Osteoblast (primary cell): ENCODE results near the gene NADSYN1. TPM values are rescaled to one million over a fixed set of nuclear protein-coding genes. Genes with fewer than 3 reads are reported as not detected.

ENCODE experiments used
- DNase-seq: peaks from one replicate; pipeline ENCODE4 v3.0.0; 2011; ENCODE audit warnings: low spot score, mixed read lengths; ENCODE audit not compliant: insufficient read length; ENCODE audit errors: missing footprints
- H2AFZ ChIP-seq: 2 replicates; pipeline ENCODE4 v1.6.0; 2011; ENCODE audit warnings: mild to moderate bottlenecking, low read length
- H3K27ac ChIP-seq: 2 replicates; pipeline ENCODE4 v1.5.1; 2011; ENCODE audit warnings: mild to moderate bottlenecking, low read depth, low read length, moderate library complexity
- H3K27me3 ChIP-seq: 2 replicates; pipeline ENCODE4 v1.6.0; 2012; ENCODE audit warnings: mild to moderate bottlenecking, control low read depth, inconsistent platforms, low read length, moderate library complexity; ENCODE audit not compliant: insufficient read depth
- H3K36me3 ChIP-seq: 2 replicates; pipeline ENCODE4 v1.5.1; 2011; ENCODE audit warnings: mild to moderate bottlenecking, low read length, control low read depth, moderate library complexity; ENCODE audit not compliant: insufficient read depth
- H3K4me1 ChIP-seq: 2 replicates; pipeline ENCODE4 v1.5.1; 2011; ENCODE audit warnings: mild to moderate bottlenecking, low read length, control low read depth, moderate library complexity; ENCODE audit not compliant: insufficient read depth
- H3K4me2 ChIP-seq: 2 replicates; pipeline ENCODE4 v1.6.0; 2011; ENCODE audit warnings: mild to moderate bottlenecking, low read length; ENCODE audit not compliant: insufficient read depth
- H3K4me3 ChIP-seq: fragments of 200-600 bp; sonication (generic); 3 replicates; pipeline ENCODE4 v1.5.1; 2012; ENCODE audit warnings: mild to moderate bottlenecking, low read length, inconsistent platforms; ENCODE audit not compliant: insufficient read depth
- H3K79me2 ChIP-seq: 2 replicates; pipeline ENCODE4 v1.6.0; 2012; ENCODE audit warnings: mild to moderate bottlenecking, low read length, control low read depth, inconsistent platforms; ENCODE audit not compliant: insufficient read depth
- H3K9me3 ChIP-seq: 2 replicates; pipeline ENCODE4 v1.5.1; 2011; ENCODE audit warnings: low read depth, low read length, control low read depth
- H4K20me1 ChIP-seq: 2 replicates; pipeline ENCODE4 v1.6.0; 2012; ENCODE audit warnings: mild to moderate bottlenecking, low read length, control low read depth; ENCODE audit not compliant: insufficient read depth
- total RNA-seq: library from RNA; depleted of rRNA; stranded (reverse); fragments of >200 nt; gene quantifications from 2 replicates; pipeline ENCODE4 v1.2.3, GENCODE V29; 2012
- TF ChIP-seq, protein P1 (sequence below): IDR thresholded peaks from 2 replicates; pipeline ENCODE4 v1.5.1; 2011; ENCODE audit warnings: mild to moderate bottlenecking, low read depth, low read length, moderate library complexity; ENCODE audit errors: extremely low read depth

The NADSYN1 gene
- total RNA-seq, 1 donor: 81.1 TPM

DNA sequence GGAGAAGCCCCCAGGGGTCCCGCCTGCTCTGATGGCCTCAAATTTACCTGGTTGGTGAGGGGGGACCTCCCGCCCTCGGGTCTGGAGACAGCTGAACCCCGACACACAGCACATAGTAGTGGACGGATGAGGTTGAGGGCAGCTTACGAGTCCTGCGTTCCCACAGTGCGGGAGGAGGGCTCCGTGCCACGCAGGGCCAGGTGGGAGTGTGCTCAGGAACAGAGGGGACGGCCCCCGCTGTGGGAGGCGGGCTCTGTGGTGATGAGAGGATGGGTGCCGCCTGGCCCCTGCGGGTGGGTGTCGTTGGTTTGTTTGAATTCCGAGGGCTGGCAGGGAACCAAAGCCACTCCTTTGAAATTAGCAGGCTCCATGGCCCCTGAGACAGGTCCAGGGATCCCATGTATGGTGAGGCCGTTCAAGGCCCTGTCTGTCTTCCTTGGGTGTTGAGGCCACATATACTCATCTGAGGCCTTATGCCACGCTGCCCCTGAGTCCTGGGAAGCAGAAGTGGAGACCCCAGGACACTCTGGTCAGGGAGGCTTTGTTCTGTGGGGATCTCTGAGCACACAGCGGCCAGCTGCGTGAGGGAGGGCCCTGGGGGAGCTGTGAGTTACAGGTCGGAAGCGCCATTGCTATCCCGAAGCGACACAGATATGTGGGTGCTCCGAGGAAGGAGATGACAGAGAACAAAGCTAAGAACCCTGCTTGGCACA, 21.9 kb downstream of the NADSYN1 start:
- Histone ChIP-seq H4K20me1 (no peaks in the 10 kb centered on the region), H3K4me2 (no peak overlapping the region), H3K4me1 (no peaks in the 10 kb centered on the region), H3K79me2 (no peaks in the 10 kb centered on the region), H3K36me3 (peaks cover 37% of the 10 kb centered on the region), H3K27ac (no peak overlapping the region), H3K27me3 (no peaks in the 10 kb centered on the region), H3K4me3 (no peak overlapping the region), H2AFZ (no peak overlapping the region), H3K9me3 (no peaks in the 10 kb centered on the region)
- DNase-seq: no peak
- TF ChIP-seq, protein P1, sequence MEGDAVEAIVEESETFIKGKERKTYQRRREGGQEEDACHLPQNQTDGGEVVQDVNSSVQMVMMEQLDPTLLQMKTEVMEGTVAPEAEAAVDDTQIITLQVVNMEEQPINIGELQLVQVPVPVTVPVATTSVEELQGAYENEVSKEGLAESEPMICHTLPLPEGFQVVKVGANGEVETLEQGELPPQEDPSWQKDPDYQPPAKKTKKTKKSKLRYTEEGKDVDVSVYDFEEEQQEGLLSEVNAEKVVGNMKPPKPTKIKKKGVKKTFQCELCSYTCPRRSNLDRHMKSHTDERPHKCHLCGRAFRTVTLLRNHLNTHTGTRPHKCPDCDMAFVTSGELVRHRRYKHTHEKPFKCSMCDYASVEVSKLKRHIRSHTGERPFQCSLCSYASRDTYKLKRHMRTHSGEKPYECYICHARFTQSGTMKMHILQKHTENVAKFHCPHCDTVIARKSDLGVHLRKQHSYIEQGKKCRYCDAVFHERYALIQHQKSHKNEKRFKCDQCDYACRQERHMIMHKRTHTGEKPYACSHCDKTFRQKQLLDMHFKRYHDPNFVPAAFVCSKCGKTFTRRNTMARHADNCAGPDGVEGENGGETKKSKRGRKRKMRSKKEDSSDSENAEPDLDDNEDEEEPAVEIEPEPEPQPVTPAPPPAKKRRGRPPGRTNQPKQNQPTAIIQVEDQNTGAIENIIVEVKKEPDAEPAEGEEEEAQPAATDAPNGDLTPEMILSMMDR: no peak

DNA sequence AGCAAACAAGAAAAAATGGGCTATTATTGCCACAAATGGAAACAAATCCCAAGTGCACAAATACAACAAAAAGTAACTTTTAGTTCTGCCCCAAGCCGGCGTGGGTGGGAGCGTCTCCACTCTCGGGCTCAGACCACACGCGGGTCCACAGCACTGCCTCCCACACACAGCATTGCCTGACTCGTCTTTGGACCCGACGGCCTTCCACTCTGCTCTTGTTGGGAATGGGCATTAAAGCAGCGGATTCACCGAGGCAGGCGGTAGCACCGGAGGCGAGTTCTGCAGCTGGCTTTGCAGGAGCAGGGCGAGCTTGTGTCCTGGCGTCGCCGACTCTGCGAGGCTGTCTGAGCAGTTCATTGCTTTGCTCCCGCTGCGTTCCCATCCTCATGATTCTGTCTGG, 23.0 kb downstream of the NADSYN1 start:
- TF ChIP-seq, protein P1: no peak
- H2AFZ ChIP-seq: no peak overlapping the region
- no peak overlapping the region for H3K27ac ChIP-seq

GRCh38 chr11:71476926-71477640, 24.1 kb downstream of the NADSYN1 start:
- DNase-seq: no peak
- no peak overlapping the region for H3K27ac ChIP-seq

More for the DNA sequence above, 23.0 kb downstream of the NADSYN1 start:
- DNase-seq: no peak
- H3K4me2 ChIP-seq: no peak overlapping the region
- no peaks in the 10 kb centered on the region for H4K20me1 ChIP-seq
- H3K4me3 ChIP-seq: no peak overlapping the region
- H3K27me3 ChIP-seq: no peaks in the 10 kb centered on the region
- H3K4me1 ChIP-seq: no peaks in the 10 kb centered on the region
- H3K36me3 ChIP-seq: peaks cover 39% of the 10 kb centered on the region
- no peaks in the 10 kb centered on the region for H3K79me2 ChIP-seq
- H3K9me3 ChIP-seq: no peaks in the 10 kb centered on the region

More at GRCh38 chr11:71476926-71477640, 24.1 kb downstream of the NADSYN1 start:
- Histone ChIP-seq H2AFZ (no peak overlapping the region), H3K4me1 (no peaks in the 10 kb centered on the region), H3K27me3 (no peaks in the 10 kb centered on the region), H3K36me3 (peaks cover 38% of the 10 kb centered on the region), H4K20me1 (no peaks in the 10 kb centered on the region), H3K4me3 (no peak overlapping the region), H3K4me2 (no peak overlapping the region), H3K79me2 (no peaks in the 10 kb centered on the region), H3K9me3 (no peaks in the 10 kb centered on the region)
- TF ChIP-seq, protein P1: no peak
